Measurements from ENCODE around the gene PTPRO. TPM values are rescaled to one million over a fixed set of nuclear protein-coding genes. Genes with fewer than 3 reads are reported as not detected.

Gene PTPRO
- total RNA-seq, 1 experiment from 2014 or later: 1.3 TPM

- Histone ChIP-seq H3K27me3 (no peaks in the 10 kb centered on the region), H3K9me3 (no peaks in the 10 kb centered on the region), H3K4me3 (no peak overlapping the region), H3K36me3 (no peaks in the 10 kb centered on the region)
- DNase-seq: no peak
These were observed 225.4 kb downstream of the PTPRO start for GRCh38 chr12:15547691-15548090.

GRCh38 chr12:15550793-15551192 lies 228.5 kb downstream of the PTPRO start:
- Histone ChIP-seq H3K9me3 (no peaks in the 10 kb centered on the region), H3K4me3 (no peak overlapping the region), H3K36me3 (no peaks in the 10 kb centered on the region), H3K27me3 (no peaks in the 10 kb centered on the region)
- no peak for DNase-seq

GRCh38 chr12:15555446-15555845 lies 233.1 kb downstream of the PTPRO start:
- Histone ChIP-seq H3K4me3 (no peak overlapping the region), H3K9me3 (no peaks in the 10 kb centered on the region), H3K36me3 (no peaks in the 10 kb centered on the region), H3K27me3 (no peaks in the 10 kb centered on the region)
- no peak for DNase-seq

DNA sequence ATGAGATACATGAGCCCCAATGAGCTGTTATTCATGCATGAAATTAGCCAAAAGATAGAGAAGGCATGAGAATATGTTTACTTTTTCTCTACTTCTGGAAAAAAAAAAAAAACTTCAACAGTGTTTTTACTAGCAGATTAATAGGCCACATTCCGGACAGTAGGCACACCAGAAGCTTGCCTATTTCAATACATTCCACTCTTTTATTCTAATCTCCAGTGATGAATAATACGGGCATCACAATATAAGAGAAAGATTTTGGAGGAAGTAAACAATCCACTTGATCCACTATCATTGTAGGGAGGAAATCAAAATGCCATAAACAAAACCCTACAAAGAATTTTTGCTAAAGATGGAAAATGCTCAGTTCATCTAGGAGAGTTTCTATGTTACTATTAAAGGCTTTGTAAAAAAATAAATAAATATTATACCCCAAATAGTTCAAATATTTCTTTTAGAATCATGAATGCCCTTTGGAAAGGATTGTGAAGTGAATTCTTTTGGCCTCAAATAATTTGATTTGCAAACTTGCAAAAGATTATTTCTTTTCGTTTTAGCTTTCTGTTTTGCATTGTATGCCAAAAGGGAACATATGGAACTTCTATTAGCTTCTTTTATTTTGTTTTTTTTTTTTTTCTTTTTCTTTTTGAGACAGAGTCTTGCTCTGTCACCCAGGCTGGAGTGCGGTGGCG lies 234.2 kb downstream of the PTPRO start:
- no peaks in the 10 kb centered on the region for H3K9me3 ChIP-seq
- no peak overlapping the region for H3K4me3 ChIP-seq
- H3K27me3 ChIP-seq: no peaks in the 10 kb centered on the region
- peak; percentile 31 for DNase-seq
- H3K36me3 ChIP-seq: no peaks in the 10 kb centered on the region

GRCh38 chr12:15558915-15559528 lies 236.7 kb downstream of the PTPRO start:
- no peaks in the 10 kb centered on the region for H3K36me3 ChIP-seq
- H3K27me3 ChIP-seq: no peaks in the 10 kb centered on the region
- DNase-seq: peak; percentile 79
- no peak overlapping the region for H3K4me3 ChIP-seq
- no peaks in the 10 kb centered on the region for H3K9me3 ChIP-seq

GRCh38 chr12:15561396-15561795 lies 239.1 kb downstream of the PTPRO start:
- Histone ChIP-seq H3K4me3 (no peak overlapping the region), H3K27me3 (no peaks in the 10 kb centered on the region), H3K36me3 (no peaks in the 10 kb centered on the region), H3K9me3 (no peaks in the 10 kb centered on the region)
- no peak for DNase-seq

DNA sequence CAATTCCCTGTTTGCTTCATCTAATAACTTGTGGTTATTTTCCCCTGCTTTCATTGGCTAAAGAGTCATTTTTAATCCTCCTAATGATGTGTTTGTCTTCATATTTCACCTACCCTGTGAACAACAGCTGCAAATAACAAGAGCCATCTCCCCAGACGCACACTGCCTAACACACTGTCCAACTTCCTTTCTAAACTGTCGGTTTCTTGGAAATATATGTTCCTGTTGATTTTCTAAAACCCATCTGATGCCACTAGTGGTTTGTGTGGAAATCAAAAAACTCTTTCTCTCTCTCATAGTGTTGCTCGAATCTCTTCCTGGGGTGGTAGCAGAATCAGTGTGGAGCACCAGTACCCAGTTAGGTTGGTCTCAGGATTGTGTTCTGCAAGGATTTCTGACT lies 240.0 kb downstream of the PTPRO start:
- DNase-seq: no peak
- H3K4me3 ChIP-seq: no peak overlapping the region
- no peaks in the 10 kb centered on the region for H3K9me3 ChIP-seq
- H3K36me3 ChIP-seq: no peaks in the 10 kb centered on the region
- no peaks in the 10 kb centered on the region for H3K27me3 ChIP-seq

GRCh38 chr12:15563663-15564062 lies 241.4 kb downstream of the PTPRO start:
- no peaks in the 10 kb centered on the region for H3K36me3 ChIP-seq
- H3K27me3 ChIP-seq: no peaks in the 10 kb centered on the region
- no peaks in the 10 kb centered on the region for H3K9me3 ChIP-seq
- peak; percentile 62 for DNase-seq
- peak overlapping the region; percentile 4; the same call in 1 of the 2 replicates for H3K4me3 ChIP-seq

DNA sequence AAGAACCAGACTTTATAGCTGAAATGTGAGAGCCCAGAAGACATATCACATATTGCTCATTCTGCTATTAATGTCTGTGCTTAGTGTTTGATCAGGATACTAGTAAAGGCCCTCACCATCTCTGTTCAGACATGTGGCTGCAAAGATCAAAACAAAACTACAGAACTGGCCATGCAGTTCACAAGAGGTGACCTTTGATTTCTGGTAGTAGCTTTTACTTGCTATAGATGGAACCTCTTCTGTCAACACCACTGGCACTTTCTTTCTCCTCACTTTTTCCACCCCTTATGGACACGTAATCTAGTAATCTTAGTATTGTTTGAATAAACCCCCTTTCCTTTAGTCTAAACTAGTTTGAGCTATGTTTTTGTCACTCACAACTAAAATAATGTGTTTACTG lies 252.0 kb downstream of the PTPRO start:
- H3K9me3 ChIP-seq: peaks cover 2% of the 10 kb centered on the region
- H3K4me3 ChIP-seq: no peak overlapping the region
- no peak for DNase-seq
- H3K27me3 ChIP-seq: no peaks in the 10 kb centered on the region
- no peaks in the 10 kb centered on the region for H3K36me3 ChIP-seq

DNA sequence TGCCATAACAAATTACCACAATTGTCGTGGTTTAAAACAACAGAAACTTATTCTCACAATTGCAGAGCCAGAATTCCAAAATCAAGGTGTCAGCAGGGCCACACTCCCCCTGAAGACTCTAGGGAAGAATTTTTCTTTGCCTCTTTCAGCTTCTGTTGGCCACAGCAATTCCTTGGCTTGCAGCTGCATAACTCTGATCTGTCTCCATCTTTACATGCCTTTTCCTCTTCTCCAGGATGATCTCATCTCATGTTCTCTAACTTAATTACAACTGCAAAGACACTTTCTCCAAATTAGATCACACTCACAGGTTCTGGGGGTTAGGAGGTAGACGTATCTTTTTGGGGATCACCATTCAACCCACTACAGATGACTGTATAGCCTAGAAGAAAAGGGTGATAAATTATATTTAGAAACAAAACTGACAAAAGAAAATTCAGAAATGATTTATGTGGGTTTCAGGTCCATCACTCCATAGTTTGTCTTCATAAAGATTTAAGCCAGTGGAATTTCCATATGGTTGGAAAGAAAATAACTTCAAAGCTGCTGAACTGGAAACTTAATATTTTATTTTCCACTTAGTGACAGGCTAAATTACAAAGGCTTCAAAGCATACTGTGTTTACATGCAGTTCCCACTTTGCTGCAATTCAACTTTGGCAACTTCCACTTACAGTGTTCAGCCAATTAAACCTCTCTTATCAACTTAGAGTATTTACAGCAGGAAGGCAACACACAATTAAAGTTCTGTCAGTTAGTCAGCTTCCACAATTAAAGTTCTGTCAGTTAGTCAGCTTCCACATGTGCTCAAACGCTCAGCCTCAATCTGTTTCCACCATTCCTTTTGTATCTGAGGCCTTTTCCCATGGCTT lies 253.6 kb downstream of the PTPRO start:
- DNase-seq: no peak
- Histone ChIP-seq H3K36me3 (no peaks in the 10 kb centered on the region), H3K27me3 (no peaks in the 10 kb centered on the region), H3K4me3 (no peak overlapping the region), H3K9me3 (peaks cover 2% of the 10 kb centered on the region)

- Histone ChIP-seq H3K27me3 (no peaks in the 10 kb centered on the region), H3K36me3 (no peaks in the 10 kb centered on the region), H3K9me3 (no peaks in the 10 kb centered on the region; the same call in none of the 2 replicates), H3K4me3 (no peak overlapping the region)
- no peak for DNase-seq
These were observed 258.1 kb downstream of the PTPRO start for GRCh38 chr12:15580431-15580830.

GRCh38 chr12:15581006-15581405 lies 258.7 kb downstream of the PTPRO start:
- Histone ChIP-seq H3K9me3 (no peaks in the 10 kb centered on the region; the same call in 1 of the 2 replicates), H3K4me3 (no peak overlapping the region), H3K36me3 (no peaks in the 10 kb centered on the region), H3K27me3 (no peaks in the 10 kb centered on the region)
- no peak for DNase-seq

DNA sequence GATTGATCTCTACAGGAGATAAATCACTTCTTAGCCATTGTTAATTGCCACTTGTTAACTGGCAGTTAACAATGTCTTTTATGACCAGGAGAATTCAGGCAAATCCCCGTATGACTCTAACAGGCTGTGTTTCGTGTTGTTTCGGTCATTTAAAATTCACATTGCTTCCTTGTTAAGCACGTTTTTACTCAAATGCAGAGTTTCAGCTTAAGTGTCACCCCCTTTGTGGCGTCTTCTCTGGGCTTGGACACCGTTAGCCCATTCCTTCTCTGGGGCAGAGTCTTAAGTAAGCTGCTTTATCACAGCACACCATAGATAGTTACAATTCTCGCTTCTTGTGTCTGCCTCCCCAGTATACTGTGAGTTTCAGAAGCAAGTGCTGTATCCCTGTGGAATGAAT lies 261.5 kb downstream of the PTPRO start:
- no peaks in the 10 kb centered on the region for H3K36me3 ChIP-seq
- H3K4me3 ChIP-seq: no peak overlapping the region
- no peak for DNase-seq
- H3K27me3 ChIP-seq: no peaks in the 10 kb centered on the region
- H3K9me3 ChIP-seq: no peaks in the 10 kb centered on the region

- no peaks in the 10 kb centered on the region for H3K9me3 ChIP-seq
- H3K4me3 ChIP-seq: no peak overlapping the region
- no peak for DNase-seq
- H3K36me3 ChIP-seq: no peaks in the 10 kb centered on the region
- no peaks in the 10 kb centered on the region for H3K27me3 ChIP-seq
These were observed 262.2 kb downstream of the PTPRO start for GRCh38 chr12:15584366-15585041.

DNA sequence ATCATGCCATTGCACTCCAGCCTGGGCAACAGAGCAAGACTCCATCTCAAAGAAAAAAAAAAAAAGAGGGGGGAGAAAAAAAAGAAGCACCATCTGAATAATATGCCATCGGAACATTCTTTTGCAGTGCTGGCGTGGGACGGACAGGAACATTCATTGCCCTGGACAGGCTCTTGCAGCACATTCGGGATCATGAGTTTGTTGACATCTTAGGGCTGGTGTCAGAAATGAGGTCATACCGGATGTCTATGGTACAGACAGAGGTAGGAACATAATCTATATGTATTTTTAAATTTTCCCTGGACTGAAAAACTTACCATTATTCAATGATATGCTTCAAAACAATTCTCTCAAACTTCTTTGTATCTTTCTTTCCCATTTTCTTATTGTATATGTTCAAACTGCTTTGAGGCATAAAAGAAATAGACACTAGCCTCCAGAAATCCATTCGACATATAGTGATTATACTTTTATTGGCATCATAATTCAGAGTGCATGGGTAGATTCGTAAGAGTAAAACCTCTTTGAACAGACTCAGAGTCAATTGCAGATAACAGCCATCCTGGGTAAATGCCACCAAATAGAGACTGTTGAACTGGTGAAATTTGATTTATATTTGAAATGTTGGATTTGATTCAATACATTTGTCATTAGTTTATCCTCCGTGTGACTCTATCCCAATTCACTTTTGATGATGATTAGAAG lies 267.2 kb downstream of the PTPRO start:
- DNase-seq: no peak
- Histone ChIP-seq H3K9me3 (no peaks in the 10 kb centered on the region), H3K36me3 (no peaks in the 10 kb centered on the region), H3K27me3 (no peaks in the 10 kb centered on the region), H3K4me3 (no peak overlapping the region)

DNA sequence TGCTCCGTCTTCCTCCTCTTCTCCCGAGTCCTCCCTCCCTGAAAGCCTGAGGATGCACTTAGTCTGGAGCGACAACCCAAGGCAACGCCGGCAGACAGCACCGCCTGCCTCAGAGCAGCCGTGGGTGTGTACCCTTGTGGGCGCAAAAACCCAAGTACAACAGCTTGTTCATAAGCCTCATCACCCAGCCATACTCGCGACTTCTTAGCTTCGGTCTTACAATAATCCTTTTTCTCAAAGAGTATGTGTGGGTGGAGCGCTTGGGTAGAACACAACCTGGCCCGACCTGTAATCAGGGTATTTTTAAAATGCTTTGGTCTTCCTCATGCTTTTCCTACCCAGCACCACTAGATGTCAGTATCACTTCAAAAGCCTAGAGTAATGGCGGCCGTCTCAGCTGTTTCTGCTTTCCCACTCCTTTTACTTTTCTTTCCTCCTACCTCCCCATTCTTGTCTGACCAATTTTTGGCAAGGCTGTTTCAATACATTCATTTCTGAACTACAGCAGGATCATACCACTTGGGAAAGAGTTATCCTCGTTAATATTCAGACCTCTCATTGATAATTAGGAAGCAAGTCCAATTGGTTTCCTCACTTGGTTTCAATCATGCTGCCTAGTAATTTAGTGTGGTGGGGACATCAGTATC lies 268.0 kb downstream of the PTPRO start:
- Histone ChIP-seq H3K4me3 (peak overlapping the region; percentile 22), H3K27me3 (no peaks in the 10 kb centered on the region), H3K36me3 (no peaks in the 10 kb centered on the region), H3K9me3 (no peaks in the 10 kb centered on the region)
- DNase-seq: peak; percentile 34
